ENCODE results near the gene STX11. TPM values are rescaled to one million over a fixed set of nuclear protein-coding genes. Genes with fewer than 3 reads are reported as not detected.
"Not testable (repeated sequence)": the region's sequence is repeated elsewhere in the genome, so short reads cannot be mapped to it uniquely, and the experiment has no call there.

STX11 gene
- polyA plus RNA-seq, 3 donors: 0.69 to 1.0 (median 0.97) TPM

- no peak for DNase-seq (ENCODE audit: low read depth in 3 of 3, low spot score in 2 of 3)
Measured at GRCh38 chr6:144170044-144170443, 19.7 kb downstream of the STX11 start.

GRCh38 chr6:144171406-144171805 lies 21.1 kb downstream of the STX11 start:
- DNase-seq (ENCODE audit: low read depth in 3 of 3, low spot score in 2 of 3): no peak

- no peak for DNase-seq (ENCODE audit: low read depth in 3 of 3, low spot score in 2 of 3)
Measured at GRCh38 chr6:144174006-144174405, 23.7 kb downstream of the STX11 start.

- DNase-seq (ENCODE audit: low read depth in 3 of 3, low spot score in 2 of 3): no peak
Measured at GRCh38 chr6:144176043-144176442, 25.7 kb downstream of the STX11 start.

GRCh38 chr6:144177726-144178125 lies 27.4 kb downstream of the STX11 start:
- no peak for DNase-seq (ENCODE audit: low read depth in 3 of 3, low spot score in 2 of 3)

GRCh38 chr6:144178323-144178722 lies 28.0 kb downstream of the STX11 start:
- DNase-seq (ENCODE audit: low read depth in 3 of 3, low spot score in 2 of 3): no peak

- DNase-seq (ENCODE audit: low read depth in 3 of 3, low spot score in 2 of 3): no peak
Measured at GRCh38 chr6:144179237-144179636, 28.9 kb downstream of the STX11 start.

GRCh38 chr6:144179828-144180227 lies 29.5 kb downstream of the STX11 start:
- no peak for DNase-seq (ENCODE audit: low read depth in 3 of 3, low spot score in 2 of 3)

- DNase-seq (ENCODE audit: low read depth in 3 of 3, low spot score in 2 of 3): not testable (repeated sequence)
Measured at GRCh38 chr6:144180354-144180753, 30.0 kb downstream of the STX11 start.

GRCh38 chr6:144181639-144182038 lies 31.3 kb downstream of the STX11 start:
- no peak for DNase-seq (ENCODE audit: low read depth in 3 of 3, low spot score in 2 of 3)

GRCh38 chr6:144184186-144184585 lies 33.9 kb downstream of the STX11 start:
- DNase-seq (ENCODE audit: low read depth in 3 of 3, low spot score in 2 of 3): not testable (repeated sequence)

GRCh38 chr6:144185133-144185836 lies 35.0 kb downstream of the STX11 start:
- DNase-seq (ENCODE audit: low read depth in 3 of 3, low spot score in 2 of 3): no peak

GRCh38 chr6:144186817-144187625 lies 36.7 kb downstream of the STX11 start:
- DNase-seq (ENCODE audit: low read depth in 3 of 3, low spot score in 2 of 3): no peak

- DNase-seq (ENCODE audit: low read depth in 3 of 3, low spot score in 2 of 3): no peak
Measured at GRCh38 chr6:144189351-144189750, 39.0 kb downstream of the STX11 start.

- no peak for DNase-seq (ENCODE audit: low read depth in 3 of 3, low spot score in 2 of 3)
Measured at GRCh38 chr6:144190080-144190479, 39.8 kb downstream of the STX11 start.

- no peak for DNase-seq (ENCODE audit: low read depth in 3 of 3, low spot score in 2 of 3)
Measured at GRCh38 chr6:144190593-144190992, 40.3 kb downstream of the STX11 start.

- no peak for DNase-seq (ENCODE audit: low read depth in 3 of 3, low spot score in 2 of 3)
Measured at GRCh38 chr6:144193181-144193580, 42.9 kb downstream of the STX11 start.

GRCh38 chr6:144194293-144194810 lies 44.0 kb downstream of the STX11 start:
- no peak for DNase-seq (ENCODE audit: low read depth in 3 of 3, low spot score in 2 of 3)

GRCh38 chr6:144195671-144196270 lies 45.5 kb downstream of the STX11 start:
- no peak for DNase-seq (ENCODE audit: low read depth in 3 of 3, low spot score in 2 of 3)

- DNase-seq (ENCODE audit: low read depth in 3 of 3, low spot score in 2 of 3): no peak
Measured at GRCh38 chr6:144197919-144198318, 47.6 kb downstream of the STX11 start.

GRCh38 chr6:144202879-144203468 lies 52.7 kb downstream of the STX11 start:
- no peak for DNase-seq (ENCODE audit: low read depth in 3 of 3, low spot score in 2 of 3)

Data from right renal cortex interstitium (tissue), 3 donors.